Ectodermal cell (in vitro differentiated cells): ENCODE results near the gene VPS29.

Experiments
- H3K27ac ChIP-seq: 2 replicates; pipeline ENCODE4 v1.7.0; 2013; ENCODE audit warnings: mild to moderate bottlenecking, low read depth, low read length; ENCODE audit not compliant: insufficient read depth, poor library complexity, severe bottlenecking
- H3K27me3 ChIP-seq: 2 replicates; pipeline ENCODE4 v1.7.0; 2013; ENCODE audit warnings: mild to moderate bottlenecking, low read length; ENCODE audit not compliant: insufficient read depth, control insufficient read depth, poor library complexity, severe bottlenecking
- H3K36me3 ChIP-seq: one replicate; pipeline ENCODE4 v1.7.0; 2013; ENCODE audit warnings: low read length; ENCODE audit not compliant: control insufficient read depth, insufficient read depth
- H3K4me1 ChIP-seq: one replicate; pipeline ENCODE4 v1.7.0; 2013; ENCODE audit warnings: low read length; ENCODE audit not compliant: control insufficient read depth, insufficient read depth
- H3K4me3 ChIP-seq: 2 replicates; pipeline ENCODE4 v1.7.0; 2013; ENCODE audit warnings: low read depth, low read length, control low read depth; ENCODE audit not compliant: insufficient read depth
- H3K9me3 ChIP-seq: 2 replicates; pipeline ENCODE4 v1.7.0; 2013; ENCODE audit warnings: mild to moderate bottlenecking, low read length, moderate library complexity; ENCODE audit not compliant: control insufficient read depth
- WGBS, 2 experiments: methylation state at CpG; one replicate each; pipeline ENCODE4 v1.1.7; 2013; ENCODE audit warnings: missing lambda C conversion rate in 2 of 2; 5-methylcytosine and 5-hydroxymethylcytosine counted together

The VPS29 gene

GRCh38 chr12:110451263-110451662 lies 50.6 kb downstream of the VPS29 start:
- Histone ChIP-seq H3K4me3 (no peak overlapping the region), H3K36me3 (peaks cover 12% of the 10 kb centered on the region), H3K9me3 (no peaks in the 10 kb centered on the region), H3K4me1 (no peaks in the 10 kb centered on the region), H3K27me3 (no peaks in the 10 kb centered on the region), H3K27ac (no peak overlapping the region)
- WGBS, 2 experiments, result 87 to 91% methylated on average over 1 of the region's 1 CpG

GRCh38 chr12:110449799-110450497 lies 52.0 kb downstream of the VPS29 start, which contains the start of gene ARPC3:
TSS of gene ARPC3 (minus strand) at chr12:110450337. CDS start at chr12:110450260, 77 bp downstream.
- WGBS, 2 experiments, result 0 to 1% methylated on average over 51 of the region's 51 CpGs
- no peaks in the 10 kb centered on the region for H3K9me3 ChIP-seq
- peaks cover 12% of the 10 kb centered on the region for H3K36me3 ChIP-seq
- no peaks in the 10 kb centered on the region for H3K27me3 ChIP-seq
- no peaks in the 10 kb centered on the region for H3K4me1 ChIP-seq
- peak within 1 kb of the TSS; percentile 67 for H3K4me3 ChIP-seq
- peak within 1 kb of the TSS; percentile 9 for H3K27ac ChIP-seq

- H3K4me1 ChIP-seq, result no peaks in the 10 kb centered on the region
- H3K9me3 ChIP-seq, result no peaks in the 10 kb centered on the region
- H3K27ac ChIP-seq, result no peak overlapping the region
- no peak overlapping the region for H3K4me3 ChIP-seq
- no peaks in the 10 kb centered on the region for H3K27me3 ChIP-seq
- H3K36me3 ChIP-seq, result peaks cover 27% of the 10 kb centered on the region
- 88 to 93% methylated on average over 3 of the region's 3 CpGs for WGBS, 2 experiments
Measured at GRCh38 chr12:110444455-110444854, 57.5 kb downstream of the VPS29 start.
